Tibial nerve (tissue), 4 donors: Measurements from ENCODE around the gene NACC1.

ENCODE experiments used
- CTCF ChIP-seq, 5 experiments: fragments of 200-600 bp in 3 of 5; fragments of 450-650 bp in 2 of 5; sonication (generic) in 3 of 5; IDR thresholded peaks; one replicate each; pipeline ENCODE4 v1.5.1; 2016 to 2019; ENCODE audit warnings: antibody characterized with exemption in 5 of 5, mild to moderate bottlenecking in 3 of 5, moderate library complexity in 2 of 5
- EP300 ChIP-seq, 2 donors: sonication (generic); formaldehyde crosslinking; IDR thresholded peaks; one replicate each; pipeline ENCODE4 v1.6.1; 2017; ENCODE audit warnings: antibody characterized with exemption in 2 of 2, mild to moderate bottlenecking in 1 of 2
- POLR2A ChIP-seq, 2 donors: fragments of 450-650 bp; IDR thresholded peaks; one replicate each; pipeline ENCODE4 v1.6.1; 2017; ENCODE audit warnings: antibody characterized with exemption in 2 of 2, mild to moderate bottlenecking in 2 of 2, moderate library complexity in 2 of 2

GRCh38 chr19:13116282-13117175 lies 1.5 kb upstream of the NACC1 start, which contains the start of gene TRMT1:
- TF ChIP-seq CTCF (IDR thresholded peaks at IDR 0.05) (peak in 1 of 5 experiments; percentile 48), EP300 (IDR thresholded peaks at IDR 0.05) (peak; percentile 50 to 96), POLR2A (IDR thresholded peaks at IDR 0.05) (peak in 1 of 2 donors; percentile 22)
